Activated B cell treated with CpG ODN at 0.5 μM for 24 hours (primary cell): ENCODE data around the gene AKAP13. TPM values are rescaled to one million over a fixed set of nuclear protein-coding genes. Genes with fewer than 3 reads are reported as not detected.
A peak's percentile ranks its signal among the peaks of the same experiment; 100 is the strongest.

ENCODE experiments used
- ATAC-seq: fragments of 200-7000 bp; cut with Tn5 transposase; one replicate; pipeline ENCODE4 v1.10.0; 2021; ENCODE audit warnings: low read depth, mild to moderate bottlenecking, moderate library complexity
- CTCF ChIA-PET: fragments of 350-600 bp; sonication (Branson Sonifier 250); formaldehyde crosslinking; loops from one replicate; lab custom pipeline; 2021; ENCODE audit warnings: antibody characterized with exemption; lab: Charles Lee
- POLR2A ChIA-PET: fragments of 350-600 bp; sonication (Branson Sonifier 250); formaldehyde crosslinking; loops from one replicate; lab custom pipeline; 2021; ENCODE audit warnings: antibody characterized with exemption; lab: Charles Lee
- DNase-seq: peaks from one replicate; pipeline ENCODE4 v3.0.0; 2022
- H3K27ac Mint-ChIP-seq: one replicate; pipeline ENCODE4 v1.8.0; 2020; ENCODE audit warnings: mixed read lengths
- H3K27me3 Mint-ChIP-seq: one replicate; pipeline ENCODE4 v1.8.0; 2021; ENCODE audit warnings: mixed read lengths
- H3K36me3 Mint-ChIP-seq: one replicate; pipeline ENCODE4 v1.8.0; 2021; ENCODE audit warnings: low read depth, mixed read lengths
- H3K4me1 Mint-ChIP-seq: one replicate; pipeline ENCODE4 v1.8.0; 2021; ENCODE audit warnings: mixed read lengths
- H3K4me3 Mint-ChIP-seq: one replicate; pipeline ENCODE4 v1.8.0; 2020; ENCODE audit warnings: mild to moderate bottlenecking, mixed read lengths
- H3K9me3 Mint-ChIP-seq: one replicate; pipeline ENCODE4 v1.8.0; 2020; ENCODE audit warnings: mixed read lengths
- CTCF ChIP-seq: fragments of 200-600 bp; IDR thresholded peaks from one replicate; pipeline ENCODE4 v1.8.0; 2022; ENCODE audit warnings: antibody characterized with exemption, mild to moderate bottlenecking
- intact Hi-C: fragments of 100-400 bp; cut with micrococcal nuclease; formaldehyde crosslinking; loops from one replicate; pipeline ENCODE4 v1.15.1; 2024
- total RNA-seq: library from RNA; stranded (reverse); gene quantifications from 2 replicates; pipeline ENCODE4 v1.2.3, GENCODE V29; 2022

Gene AKAP13
- total RNA-seq, 1 donor from 2014 or later, result 290 TPM

GRCh38 chr15:85557385-85557784 lies 177.0 kb downstream of the AKAP13 start:
- POLR2A ChIA-PET, result interaction anchor here (1.3 kb wide), 1 partner anchor 17 kb away, joined by 3 read pairs; no protein-coding TSS in a partner anchor

GRCh38 chr15:85558848-85559247 lies 178.4 kb downstream of the AKAP13 start:
- ATAC-seq (no peak), DNase-seq (no peak)
- Mint-ChIP-seq H3K4me1 (peaks cover 35% of the 10 kb centered on the region), H3K27me3 (no peaks in the 10 kb centered on the region), H3K27ac (no peak overlapping the region), H3K36me3 (peaks cover 48% of the 10 kb centered on the region), H3K9me3 (no peaks in the 10 kb centered on the region), H3K4me3 (no peak overlapping the region)
- intact Hi-C loops, result loop anchor here (5.0 kb wide), 1 partner anchor 37 kb away; no protein-coding TSS in a partner anchor
- ChIA-PET POLR2A (interaction anchor here (1.3 kb wide), 1 partner anchor 19 kb away, joined by 3 read pairs; no protein-coding TSS in a partner anchor), CTCF (interaction anchor here (1.1 to 1.6 kb wide), 2 partner anchors 14 to 22 kb away, joined by 3 read pairs; no protein-coding TSS in a partner anchor)
- no peak for TF ChIP-seq CTCF

More at GRCh38 chr15:85557385-85557784, 177.0 kb downstream of the AKAP13 start:
- no peak overlapping the region for H3K4me3 Mint-ChIP-seq
- no peaks in the 10 kb centered on the region for H3K9me3 Mint-ChIP-seq
- no peak overlapping the region for H3K27ac Mint-ChIP-seq
- CTCF ChIA-PET, result interaction anchor here (1.6 kb wide), 1 partner anchor 24 kb away, joined by 3 read pairs; no protein-coding TSS in a partner anchor
- no peak for DNase-seq
- H3K27me3 Mint-ChIP-seq, result no peaks in the 10 kb centered on the region
- no peak for TF ChIP-seq CTCF
- peaks cover 40% of the 10 kb centered on the region for H3K4me1 Mint-ChIP-seq
- intact Hi-C loops, result loop anchor here (5.0 kb wide), 1 partner anchor 35 kb away; no protein-coding TSS in a partner anchor
- ATAC-seq, result no peak
- peaks cover 42% of the 10 kb centered on the region for H3K36me3 Mint-ChIP-seq

GRCh38 chr15:85559530-85559929 lies 179.1 kb downstream of the AKAP13 start:
- TF ChIP-seq CTCF, result no peak
- Mint-ChIP-seq H3K27me3 (no peaks in the 10 kb centered on the region), H3K36me3 (peaks cover 47% of the 10 kb centered on the region), H3K27ac (peak overlapping the region; percentile 25), H3K4me3 (no peak overlapping the region), H3K4me1 (peaks cover 28% of the 10 kb centered on the region), H3K9me3 (no peaks in the 10 kb centered on the region)
- ATAC-seq (no peak), DNase-seq (no peak)
- ChIA-PET POLR2A (no interaction called here), CTCF (interaction anchor here (0.6 to 0.7 kb wide), 2 partner anchors 9 to 74 kb away, joined by 3 to 4 read pairs; no protein-coding TSS in a partner anchor)
- intact Hi-C loops, result loop anchor here (5.0 kb wide), 1 partner anchor 37 kb away; no protein-coding TSS in a partner anchor

GRCh38 chr15:85562824-85563223 lies 182.4 kb downstream of the AKAP13 start:
- H3K27me3 Mint-ChIP-seq, result no peaks in the 10 kb centered on the region
- POLR2A ChIA-PET, result no interaction called here
- H3K4me3 Mint-ChIP-seq, result no peak overlapping the region
- peaks cover 38% of the 10 kb centered on the region for H3K36me3 Mint-ChIP-seq
- intact Hi-C loops, result no loop called here
- ATAC-seq (no peak), DNase-seq (no peak)
- H3K27ac Mint-ChIP-seq, result no peak overlapping the region
- CTCF ChIA-PET, result no interaction called here
- H3K4me1 Mint-ChIP-seq, result peaks cover 3% of the 10 kb centered on the region
- TF ChIP-seq CTCF, result no peak
- no peaks in the 10 kb centered on the region for H3K9me3 Mint-ChIP-seq

- TF ChIP-seq CTCF, result no peak
- no peaks in the 10 kb centered on the region for H3K27me3 Mint-ChIP-seq
- DNase-seq (no peak), ATAC-seq (no peak)
- CTCF ChIA-PET, result no interaction called here
- no peak overlapping the region for H3K4me3 Mint-ChIP-seq
- H3K4me1 Mint-ChIP-seq, result peaks cover 5% of the 10 kb centered on the region
- intact Hi-C loops, result no loop called here
- no peak overlapping the region for H3K27ac Mint-ChIP-seq
- POLR2A ChIA-PET, result no interaction called here
- no peaks in the 10 kb centered on the region for H3K9me3 Mint-ChIP-seq
- H3K36me3 Mint-ChIP-seq, result peaks cover 37% of the 10 kb centered on the region
These were observed 182.9 kb downstream of the AKAP13 start for GRCh38 chr15:85563328-85563727.
